Measurements from ENCODE around the gene PTPRG.

GRCh38 chr3:61617041-61617440, 55.7 kb downstream of the PTPRG start:
- TF ChIP-seq CTCF (conservative IDR thresholded peaks at IDR 0.05) (no peak), ZFX (IDR thresholded peaks at IDR 0.05) (no peak)
